BJ (cell line): ENCODE results near the gene MCC. TPM values are rescaled to one million over a fixed set of nuclear protein-coding genes. Genes with fewer than 3 reads are reported as not detected.

Experiments used
- CTCF ChIA-PET: fragments of 350-600 bp; formaldehyde crosslinking; extraction: SDS; loops from one replicate; lab custom pipeline; 2021; ENCODE audit warnings: antibody characterized with exemption, inconsistent platforms; lab: Yijun Ruan, JAX
- POLR2A ChIA-PET: fragments of 300-600 bp; sonication (Branson Sonifier 250); formaldehyde crosslinking; extraction: SDS; loops from one replicate; lab custom pipeline; 2021; ENCODE audit warnings: antibody characterized with exemption; lab: Charles Lee
- DNase-seq: peaks from one replicate; pipeline ENCODE4 v3.0.0-alpha.2; 2011; ENCODE audit warnings: low read depth
- H3K27me3 ChIP-seq: 2 replicates; pipeline ENCODE4 v1.6.0; 2011; ENCODE audit warnings: low read length; ENCODE audit not compliant: control insufficient read depth, insufficient read depth
- H3K36me3 ChIP-seq: 2 replicates; pipeline ENCODE4 v1.5.1; 2011; ENCODE audit warnings: low read length; ENCODE audit not compliant: control insufficient read depth, insufficient read depth
- H3K4me3 ChIP-seq: 2 replicates; pipeline ENCODE4 v1.5.1; 2011; ENCODE audit warnings: low read depth, mild to moderate bottlenecking, control low read depth, low read length
- polyA plus RNA-seq: library from polyadenylated mRNA; depleted of rRNA; stranded (reverse); fragments of >200 nt; gene quantifications from 2 replicates; pipeline ENCODE4 v1.2.3, GENCODE V29; 2011
- TF ChIP-seq, protein P1 (sequence below): IDR thresholded peaks from 2 replicates; pipeline ENCODE4 v1.5.1; 2011; ENCODE audit warnings: low read depth, mild to moderate bottlenecking, control low read depth, inconsistent platforms, low read length, moderate library complexity; ENCODE audit not compliant: insufficient read depth

Gene MCC
- polyA plus RNA-seq, 1 experiment, result 2.3 TPM

DNA sequence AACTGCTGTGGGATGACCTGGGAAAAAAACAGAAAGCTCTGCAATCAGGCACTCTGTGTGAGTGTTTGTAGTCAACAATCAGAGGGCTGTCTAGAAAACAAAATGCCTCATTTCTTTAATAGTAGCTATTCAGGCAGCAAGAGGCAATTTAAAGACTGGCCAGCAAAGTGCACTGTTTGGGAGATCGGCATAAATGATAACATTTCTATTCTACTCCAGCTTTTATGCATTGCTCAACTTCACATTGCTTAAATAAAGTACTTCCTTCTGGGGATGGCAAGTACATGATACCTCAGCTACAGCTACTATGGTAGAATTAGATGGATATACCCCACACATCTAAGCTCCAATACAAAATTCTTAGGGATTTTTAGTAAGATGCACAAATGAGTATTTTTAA, 318.5 kb downstream of the MCC start:
- no peak for DNase-seq
- no peaks in the 10 kb centered on the region for H3K36me3 ChIP-seq
- ChIA-PET POLR2A (no interaction called here), CTCF (interaction anchor here (1.4 kb wide), 1 partner anchor 12 kb away, joined by 5 read pairs; no protein-coding TSS in a partner anchor)
- TF ChIP-seq, protein P1, sequence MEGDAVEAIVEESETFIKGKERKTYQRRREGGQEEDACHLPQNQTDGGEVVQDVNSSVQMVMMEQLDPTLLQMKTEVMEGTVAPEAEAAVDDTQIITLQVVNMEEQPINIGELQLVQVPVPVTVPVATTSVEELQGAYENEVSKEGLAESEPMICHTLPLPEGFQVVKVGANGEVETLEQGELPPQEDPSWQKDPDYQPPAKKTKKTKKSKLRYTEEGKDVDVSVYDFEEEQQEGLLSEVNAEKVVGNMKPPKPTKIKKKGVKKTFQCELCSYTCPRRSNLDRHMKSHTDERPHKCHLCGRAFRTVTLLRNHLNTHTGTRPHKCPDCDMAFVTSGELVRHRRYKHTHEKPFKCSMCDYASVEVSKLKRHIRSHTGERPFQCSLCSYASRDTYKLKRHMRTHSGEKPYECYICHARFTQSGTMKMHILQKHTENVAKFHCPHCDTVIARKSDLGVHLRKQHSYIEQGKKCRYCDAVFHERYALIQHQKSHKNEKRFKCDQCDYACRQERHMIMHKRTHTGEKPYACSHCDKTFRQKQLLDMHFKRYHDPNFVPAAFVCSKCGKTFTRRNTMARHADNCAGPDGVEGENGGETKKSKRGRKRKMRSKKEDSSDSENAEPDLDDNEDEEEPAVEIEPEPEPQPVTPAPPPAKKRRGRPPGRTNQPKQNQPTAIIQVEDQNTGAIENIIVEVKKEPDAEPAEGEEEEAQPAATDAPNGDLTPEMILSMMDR, result no peak
- no peak overlapping the region for H3K4me3 ChIP-seq
- peaks cover 3% of the 10 kb centered on the region for H3K27me3 ChIP-seq

DNA sequence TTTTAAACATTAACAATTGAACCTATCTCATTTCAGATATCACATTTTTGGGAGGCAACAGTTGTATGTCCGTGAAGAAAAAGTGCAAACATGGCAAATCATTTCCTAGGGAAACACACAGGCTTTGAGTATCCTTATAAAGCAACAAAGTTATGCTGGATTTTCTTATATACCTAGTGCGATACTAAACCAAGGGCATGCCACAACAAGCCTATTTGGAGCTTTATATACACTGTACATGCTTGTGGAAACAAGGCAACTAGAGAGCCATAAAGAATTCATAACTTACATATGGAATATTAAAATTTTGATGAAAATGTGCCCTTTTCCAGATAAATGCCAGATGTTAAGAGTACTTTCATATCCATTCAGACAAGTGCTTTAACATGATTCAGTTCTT, 320.3 kb downstream of the MCC start:
- POLR2A ChIA-PET, result no interaction called here
- DNase-seq, result no peak
- Histone ChIP-seq H3K27me3 (peaks cover 3% of the 10 kb centered on the region), H3K36me3 (no peaks in the 10 kb centered on the region), H3K4me3 (no peak overlapping the region)
- CTCF ChIA-PET, result interaction anchor here (0.6 kb wide), 1 partner anchor 253 kb away, joined by 3 read pairs; no protein-coding TSS in a partner anchor
- TF ChIP-seq, protein P1, result no peak

DNA sequence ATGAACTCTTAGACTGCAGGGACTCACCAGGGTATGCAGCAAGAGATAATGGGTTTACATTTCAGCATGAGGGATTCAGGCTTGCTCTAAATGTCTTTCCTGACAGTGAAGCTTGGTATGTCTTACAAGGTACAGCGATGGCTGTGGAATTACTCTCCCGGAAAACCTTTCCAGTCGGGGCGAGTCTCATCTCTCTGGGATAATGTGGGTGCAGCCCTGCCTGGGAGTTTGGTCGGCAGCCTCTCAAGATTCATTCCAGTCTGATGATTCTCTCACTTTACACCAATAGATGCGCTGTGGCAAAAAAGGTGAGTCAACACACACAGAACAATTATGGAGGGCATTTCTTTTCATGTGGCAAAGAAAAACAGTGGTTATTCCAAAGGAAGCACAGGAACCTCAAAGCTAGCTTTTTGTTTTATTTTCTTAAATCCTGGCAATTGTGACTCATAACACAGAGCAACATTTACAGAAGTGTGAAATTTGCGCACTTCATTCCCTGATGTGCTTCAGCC, 321.3 kb downstream of the MCC start:
- ChIA-PET CTCF (interaction anchor here (1.2 kb wide), 1 partner anchor 12 kb away, joined by 5 read pairs; no protein-coding TSS in a partner anchor), POLR2A (interaction anchor here (0.6 kb wide), 1 partner anchor 43 kb away, joined by 3 read pairs; no protein-coding TSS in a partner anchor)
- H3K4me3 ChIP-seq, result no peak overlapping the region

DNA sequence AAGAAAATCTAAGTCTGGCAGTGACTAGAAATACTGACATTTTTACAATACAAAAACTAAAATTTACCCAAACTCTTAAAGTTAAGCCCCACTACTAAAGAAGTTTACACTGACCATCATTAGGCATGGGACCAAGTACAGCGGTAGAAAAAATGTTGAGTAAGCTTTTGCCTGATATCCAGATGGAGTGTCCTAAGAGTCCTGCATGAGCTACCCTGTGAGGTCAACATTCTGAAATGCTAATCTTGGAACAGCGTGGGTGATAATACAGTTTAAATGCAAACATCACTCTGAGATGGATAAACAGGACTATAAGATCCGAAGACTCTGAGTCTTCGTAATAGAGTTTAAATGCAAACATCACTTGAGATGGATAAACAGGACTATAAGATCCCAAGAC, 322.0 kb downstream of the MCC start:
- Histone ChIP-seq H3K27me3 (peaks cover 1% of the 10 kb centered on the region; the same call in 1 of the 2 replicates), H3K36me3 (no peaks in the 10 kb centered on the region), H3K4me3 (no peak overlapping the region)
- TF ChIP-seq, protein P1, result no peak
- DNase-seq, result no peak
- ChIA-PET CTCF (interaction anchor here (0.6 to 1.3 kb wide), 4 partner anchors 12 to 191 kb away, joined by 3 to 5 read pairs (median 4); no protein-coding TSS in a partner anchor), POLR2A (no interaction called here)

More for the DNA sequence above, 321.3 kb downstream of the MCC start:
- TF ChIP-seq, protein P1, result no peak
- no peaks in the 10 kb centered on the region for H3K36me3 ChIP-seq
- peaks cover 3% of the 10 kb centered on the region for H3K27me3 ChIP-seq
- DNase-seq, result no peak

DNA sequence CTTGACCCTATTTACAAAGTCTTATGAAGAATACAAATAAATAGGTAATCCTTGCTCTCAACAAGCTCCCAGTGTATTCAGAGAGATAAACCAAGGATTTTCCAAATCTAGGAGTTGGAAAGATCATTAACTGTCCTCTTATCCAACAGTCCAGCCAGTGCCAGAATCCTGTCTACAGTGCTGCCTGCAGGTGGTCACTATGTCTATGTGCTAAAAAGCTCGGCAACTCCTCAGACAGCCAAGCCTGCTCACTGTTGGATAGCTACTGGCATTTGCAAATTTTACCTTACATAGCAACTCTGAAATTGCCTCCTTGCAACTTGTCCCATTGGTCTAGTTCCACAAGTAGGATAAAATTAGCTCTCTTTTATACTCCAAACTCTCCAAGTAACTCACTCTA, 324.2 kb downstream of the MCC start:
- Histone ChIP-seq H3K4me3 (no peak overlapping the region), H3K36me3 (no peaks in the 10 kb centered on the region), H3K27me3 (peaks cover 1% of the 10 kb centered on the region; the same call in 1 of the 2 replicates)
- ChIA-PET POLR2A (no interaction called here), CTCF (interaction anchor here (1.1 kb wide), 1 partner anchor 40 kb away, joined by 3 read pairs; no protein-coding TSS in a partner anchor)
- DNase-seq, result no peak
- TF ChIP-seq, protein P1, result no peak
